Cardiac fibroblast (primary cell): ENCODE data around the gene TMEM129.

ENCODE experiments used
- DNase-seq, 2 donors: peaks; one replicate each; pipeline versions ENCODE4 v3.0.0 to v3.0.0-alpha.2; 2010; ENCODE audit warnings: low read depth in 2 of 2
- H3K4me3 ChIP-seq, 2 donors: replicated peaks in 1 of 2; 1 replicate in 1 of 2; 2 replicates in 1 of 2; pipeline ENCODE4 v1.5.1; 2011; ENCODE audit warnings: low read depth in 2 of 2, low read length in 2 of 2, mild to moderate bottlenecking in 2 of 2, moderate library complexity in 1 of 2
- TF ChIP-seq, protein P1 (sequence below): IDR thresholded peaks from one replicate; pipeline ENCODE4 v1.5.1; 2011; ENCODE audit warnings: low read depth, mild to moderate bottlenecking, low read length, inconsistent platforms

Gene TMEM129

DNA sequence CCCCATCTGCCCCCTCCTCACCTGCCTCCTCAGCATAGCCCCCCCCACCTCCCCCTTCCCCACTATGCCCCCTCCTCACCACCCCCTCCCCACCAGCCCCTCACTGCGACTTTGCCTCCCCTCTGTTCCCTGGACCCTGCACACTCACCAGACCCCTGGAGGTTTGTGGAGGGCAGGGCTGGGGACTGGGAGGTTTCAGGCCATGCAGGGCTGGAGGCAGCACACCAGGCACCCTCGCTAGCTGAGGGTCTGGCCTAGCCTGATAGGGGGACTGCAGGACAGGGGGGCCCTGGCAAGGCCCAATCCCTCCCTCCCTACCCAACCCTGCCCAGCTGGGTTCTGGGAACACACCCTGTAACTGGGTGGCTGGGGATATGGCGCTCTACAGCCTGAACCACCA, 28.2 kb upstream of the TMEM129 start:
- TF ChIP-seq, protein P1, sequence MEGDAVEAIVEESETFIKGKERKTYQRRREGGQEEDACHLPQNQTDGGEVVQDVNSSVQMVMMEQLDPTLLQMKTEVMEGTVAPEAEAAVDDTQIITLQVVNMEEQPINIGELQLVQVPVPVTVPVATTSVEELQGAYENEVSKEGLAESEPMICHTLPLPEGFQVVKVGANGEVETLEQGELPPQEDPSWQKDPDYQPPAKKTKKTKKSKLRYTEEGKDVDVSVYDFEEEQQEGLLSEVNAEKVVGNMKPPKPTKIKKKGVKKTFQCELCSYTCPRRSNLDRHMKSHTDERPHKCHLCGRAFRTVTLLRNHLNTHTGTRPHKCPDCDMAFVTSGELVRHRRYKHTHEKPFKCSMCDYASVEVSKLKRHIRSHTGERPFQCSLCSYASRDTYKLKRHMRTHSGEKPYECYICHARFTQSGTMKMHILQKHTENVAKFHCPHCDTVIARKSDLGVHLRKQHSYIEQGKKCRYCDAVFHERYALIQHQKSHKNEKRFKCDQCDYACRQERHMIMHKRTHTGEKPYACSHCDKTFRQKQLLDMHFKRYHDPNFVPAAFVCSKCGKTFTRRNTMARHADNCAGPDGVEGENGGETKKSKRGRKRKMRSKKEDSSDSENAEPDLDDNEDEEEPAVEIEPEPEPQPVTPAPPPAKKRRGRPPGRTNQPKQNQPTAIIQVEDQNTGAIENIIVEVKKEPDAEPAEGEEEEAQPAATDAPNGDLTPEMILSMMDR, result no peak
- H3K4me3 ChIP-seq, result no peak overlapping the region
- no peak for DNase-seq

DNA sequence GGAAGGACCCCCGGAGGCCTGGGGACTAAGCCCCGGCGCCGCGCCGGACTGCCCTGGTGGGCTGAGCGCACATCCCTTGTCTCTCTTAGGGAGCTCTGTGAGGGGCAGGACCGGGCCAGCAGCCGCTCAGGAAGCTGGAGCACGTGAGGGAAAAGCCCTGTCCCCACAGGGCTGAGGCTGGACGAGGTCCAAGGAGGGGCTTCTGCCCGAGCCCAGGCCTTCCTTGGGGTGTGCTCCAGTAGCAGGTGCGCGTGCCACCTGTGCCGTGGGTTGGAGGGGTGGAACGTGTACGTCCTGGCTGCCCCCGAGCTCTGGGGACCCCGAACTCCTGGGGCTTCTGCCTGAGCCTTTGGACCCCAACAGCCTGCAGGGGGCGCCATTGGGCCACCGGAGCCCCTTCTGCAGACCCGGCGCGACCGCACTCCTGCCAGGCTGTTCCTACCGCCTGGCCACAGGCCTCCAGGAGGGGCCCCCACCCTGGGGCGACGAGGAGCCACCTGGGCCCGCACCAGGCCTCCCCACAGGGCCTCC, 27.4 kb upstream of the TMEM129 start:
- TF ChIP-seq, protein P1, result peak; percentile 79
- H3K4me3 ChIP-seq, result peak overlapping the region in 1 of 2 donors; percentile 28
- DNase-seq, result peak; percentile 65 to 72

DNA sequence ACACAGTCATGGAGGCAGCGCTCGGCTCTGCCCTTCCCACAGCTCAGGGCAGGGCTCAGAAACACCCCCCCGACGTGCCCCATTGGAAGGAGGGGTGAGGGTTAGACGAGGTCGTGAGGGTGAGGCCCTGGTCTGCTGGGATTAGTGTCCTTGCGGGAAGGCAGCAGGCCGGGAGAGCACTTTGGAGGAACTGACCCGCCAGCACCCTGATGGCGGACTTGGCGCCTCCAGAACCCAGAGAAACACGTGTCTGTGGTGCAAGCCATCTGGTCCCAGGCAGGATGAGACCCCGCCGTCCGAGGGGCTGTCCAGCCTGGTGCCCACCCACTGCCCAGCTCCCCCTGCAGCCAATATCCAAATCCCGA, 26.5 kb upstream of the TMEM129 start:
- TF ChIP-seq, protein P1, result no peak
- DNase-seq, result no peak
- no peak overlapping the region for H3K4me3 ChIP-seq

DNA sequence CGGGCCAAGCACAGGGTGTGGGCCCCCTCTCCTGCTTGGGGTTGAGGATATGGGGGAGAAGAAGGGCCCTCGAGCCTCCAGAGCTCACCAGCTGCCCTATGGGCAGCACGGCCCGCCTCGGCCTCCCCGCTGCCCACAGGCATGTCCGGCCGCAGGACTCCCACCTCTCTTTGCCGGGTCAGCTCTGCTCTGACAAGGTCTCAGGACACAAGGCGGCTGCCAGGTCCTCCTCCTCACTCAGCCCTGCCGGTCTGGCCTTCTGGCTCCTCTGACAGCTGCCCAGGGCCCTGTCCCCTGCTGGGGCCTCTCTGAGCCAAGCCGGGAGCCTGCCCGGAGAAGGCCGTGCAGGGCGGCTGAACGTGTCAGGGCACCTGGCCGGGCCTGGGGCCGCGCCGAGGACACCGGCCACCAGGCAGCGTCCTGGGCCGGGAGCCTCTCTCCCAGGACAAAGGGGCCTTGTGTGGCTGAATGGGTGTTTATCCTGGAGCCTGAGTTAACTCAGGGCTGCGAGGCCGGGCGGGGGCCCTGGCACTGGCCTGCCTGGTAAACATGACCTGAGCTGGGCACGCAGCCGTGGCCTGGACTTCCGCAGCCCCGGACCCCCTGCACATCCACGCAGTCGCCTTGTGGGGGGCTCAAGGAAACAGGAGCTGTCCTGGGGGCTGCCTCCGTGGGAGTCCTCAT, 25.9 kb upstream of the TMEM129 start:
- no peak overlapping the region for H3K4me3 ChIP-seq
- no peak for DNase-seq
- TF ChIP-seq, protein P1, result no peak

- TF ChIP-seq, protein P1, result peak; percentile 89
Observed at GRCh38 chr4:1746265-1746691, 25.2 kb upstream of the TMEM129 start.

GRCh38 chr4:1745697-1746096, 24.6 kb upstream of the TMEM129 start:
- no peak overlapping the region for H3K4me3 ChIP-seq
- TF ChIP-seq, protein P1, result no peak
- no peak for DNase-seq

More at GRCh38 chr4:1746265-1746691, 25.2 kb upstream of the TMEM129 start:
- no peak overlapping the region for H3K4me3 ChIP-seq
- peak; percentile 71 to 77 for DNase-seq
